Measurements from ENCODE around the gene SLC25A19.
A peak's percentile ranks its signal among the peaks of the same experiment; 100 is the strongest.

Gene SLC25A19

DNA sequence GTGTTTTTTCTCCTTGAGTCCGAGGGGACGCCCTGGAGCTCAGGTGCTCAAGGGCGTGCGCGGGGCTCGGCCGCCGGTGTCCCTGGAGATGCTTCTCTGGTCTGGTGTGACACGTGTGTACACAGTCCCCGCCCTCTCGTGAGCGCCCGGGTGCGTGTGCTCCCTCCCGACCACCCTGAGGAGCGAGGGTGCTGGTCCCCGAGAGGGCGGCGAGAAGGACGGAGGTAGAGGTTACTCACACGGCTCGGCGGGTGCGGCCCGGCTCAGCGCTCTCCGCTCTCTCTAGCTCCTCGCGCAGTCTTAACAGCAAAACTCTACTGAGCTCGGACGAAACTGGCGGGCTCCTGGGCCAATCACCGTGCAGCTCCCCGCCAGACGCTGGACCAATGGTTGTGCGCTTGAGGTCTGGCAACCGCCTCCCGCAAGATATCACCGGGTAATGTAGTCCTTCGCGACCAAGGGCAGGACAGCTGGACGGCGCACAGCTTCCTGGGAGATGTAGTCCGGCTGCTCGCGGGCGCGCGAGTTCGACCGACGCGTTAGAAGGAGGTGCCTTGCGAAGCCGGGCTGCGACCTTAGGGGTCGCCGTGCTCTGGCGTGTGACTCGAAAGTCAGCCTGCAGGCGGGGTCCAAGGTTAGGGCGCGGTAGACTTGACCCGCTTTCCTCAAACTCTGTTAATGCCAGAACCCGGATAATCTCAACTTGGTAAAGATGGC, at the start of gene SLC25A19:
Gene SLC25A19 (minus strand): TSS at position 319 of the 717 bp plus-strand sequence. CDS start 2,669 bp downstream, outside the sequence.
- DNase-seq (ENCODE audit: low read depth) = peak; percentile 99

DNA sequence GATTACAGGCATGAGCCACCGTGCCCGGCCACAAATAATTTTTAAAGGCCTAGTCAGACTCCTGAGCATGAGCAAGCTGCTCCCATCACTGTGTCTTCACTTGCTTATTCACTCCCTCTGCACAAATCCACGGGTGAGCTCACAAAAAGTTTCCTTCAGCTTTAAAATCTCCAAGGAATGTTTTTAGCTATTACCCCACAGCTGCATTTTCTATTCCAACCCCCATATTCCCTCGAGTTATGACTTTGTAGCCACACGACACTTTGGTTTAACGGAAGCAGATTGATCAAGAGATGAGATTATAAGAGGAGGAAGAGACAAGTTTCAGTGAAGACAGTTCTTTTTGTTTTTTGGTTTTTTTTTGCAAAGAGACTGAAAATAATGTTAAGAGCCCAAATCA, 49.1 kb upstream of the SLC25A19 start:
- DNase-seq (ENCODE audit: low read depth) = peak; percentile 78

DNA sequence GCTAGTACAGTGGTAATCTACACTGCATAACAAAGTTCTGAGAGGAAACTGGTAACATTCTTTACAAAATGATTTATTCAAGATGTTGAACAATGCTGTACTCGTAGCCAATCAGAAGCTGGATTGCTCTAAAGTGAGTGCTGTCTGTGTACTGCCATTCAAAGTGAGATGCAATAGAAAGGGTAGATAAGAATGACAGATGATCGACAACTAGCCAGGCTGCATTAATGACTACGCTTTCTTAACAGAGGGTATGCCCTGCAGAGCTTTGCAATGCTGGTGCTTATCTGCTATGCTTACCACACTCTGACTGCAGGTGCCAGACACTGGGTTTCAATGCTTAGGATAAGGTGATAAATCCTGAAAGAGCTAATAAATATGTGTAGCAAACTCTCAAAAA, 46.1 kb upstream of the SLC25A19 start:
- no peak for DNase-seq (ENCODE audit: low read depth)

DNA sequence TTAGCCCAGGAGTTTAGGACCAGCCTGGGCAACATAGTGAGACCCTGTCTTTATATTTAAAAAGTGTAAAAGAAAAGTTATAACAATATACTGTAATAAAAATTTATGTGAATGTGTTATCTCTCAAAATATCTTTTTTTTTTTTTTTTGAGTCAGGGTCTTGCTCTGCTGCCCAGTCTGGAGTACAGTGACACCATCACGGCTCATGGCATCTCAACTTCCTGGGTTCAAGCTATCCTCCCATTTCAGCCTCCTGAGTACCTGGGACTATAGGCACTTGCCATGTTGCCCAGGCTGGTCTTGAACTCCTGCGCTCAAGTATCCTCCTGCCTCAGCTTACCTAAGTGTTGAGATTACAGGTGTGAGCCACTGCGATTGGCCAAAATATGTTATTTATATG, 45.5 kb upstream of the SLC25A19 start:
- no peak for DNase-seq (ENCODE audit: low read depth)

DNA sequence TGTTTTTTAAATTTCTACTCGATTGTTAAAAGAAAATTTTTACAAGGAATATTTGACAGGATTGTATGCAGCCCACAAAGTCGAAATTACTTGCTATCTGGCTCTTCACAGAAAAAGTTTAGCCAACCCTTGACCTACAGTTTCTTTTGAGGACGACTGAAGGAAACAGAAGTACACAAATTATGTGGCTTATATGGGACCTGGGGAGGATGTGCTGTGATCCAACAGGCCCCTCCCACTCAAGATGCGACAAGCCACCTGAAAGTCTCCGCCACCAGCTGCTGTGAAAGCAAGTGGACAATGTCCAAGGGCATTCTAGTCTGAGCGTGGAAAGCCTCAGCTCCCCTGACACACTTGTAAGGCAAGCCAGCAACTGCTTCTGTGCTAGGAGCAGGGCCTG, 42.4 kb upstream of the SLC25A19 start:
- no peak for DNase-seq (ENCODE audit: low read depth)

DNA sequence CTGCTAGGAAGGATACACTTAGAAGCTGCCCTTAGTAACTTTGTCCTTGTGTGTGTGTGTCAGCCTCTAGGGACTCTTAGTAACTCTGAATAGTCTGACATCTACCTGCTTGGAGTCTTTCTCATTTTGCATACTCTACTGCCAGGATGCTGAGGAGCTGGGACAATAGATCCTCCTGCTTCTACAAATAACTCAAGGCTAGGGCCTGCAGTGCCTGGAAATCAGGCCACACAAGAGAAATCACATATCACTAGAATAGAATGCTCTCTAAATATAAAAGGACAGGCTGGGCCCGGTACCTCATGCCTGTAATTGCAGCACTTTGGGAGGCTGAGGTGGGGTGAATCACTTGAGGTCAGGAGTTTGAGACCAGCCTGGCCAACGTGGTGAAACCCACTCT, 38.5 kb upstream of the SLC25A19 start:
- no peak for DNase-seq (ENCODE audit: low read depth)

DNA sequence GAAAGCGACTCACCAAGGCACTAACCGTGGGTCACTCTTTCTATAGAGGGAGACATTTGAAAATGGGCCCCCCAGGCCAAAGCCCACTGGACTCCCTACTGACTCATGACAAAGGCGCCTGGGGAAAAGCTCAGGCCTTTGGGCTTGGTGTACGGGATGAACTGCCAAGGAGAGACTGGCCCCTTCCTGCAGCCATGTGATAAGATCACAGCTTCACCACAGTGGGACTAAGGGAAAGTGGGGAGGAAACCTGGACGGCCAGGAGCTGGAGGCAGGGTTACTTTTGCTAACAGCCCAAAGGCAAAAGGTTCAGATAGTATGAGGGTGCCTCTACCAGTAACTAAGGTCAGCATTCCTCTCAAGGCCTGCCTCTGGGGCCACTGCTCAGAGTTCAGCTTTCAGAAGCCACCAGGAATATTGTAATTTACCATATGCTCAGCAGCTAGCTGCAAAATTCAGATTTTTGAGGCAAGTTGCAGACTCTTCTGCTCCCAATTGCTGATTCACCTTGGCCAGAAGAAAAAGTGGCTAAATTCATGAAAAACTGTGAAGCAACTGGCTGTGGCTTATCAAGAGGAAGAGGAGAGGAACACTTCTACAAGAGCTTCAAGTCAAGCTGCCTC, 37.1 kb upstream of the SLC25A19 start:
- peak; percentile 82 for DNase-seq (ENCODE audit: low read depth)

DNA sequence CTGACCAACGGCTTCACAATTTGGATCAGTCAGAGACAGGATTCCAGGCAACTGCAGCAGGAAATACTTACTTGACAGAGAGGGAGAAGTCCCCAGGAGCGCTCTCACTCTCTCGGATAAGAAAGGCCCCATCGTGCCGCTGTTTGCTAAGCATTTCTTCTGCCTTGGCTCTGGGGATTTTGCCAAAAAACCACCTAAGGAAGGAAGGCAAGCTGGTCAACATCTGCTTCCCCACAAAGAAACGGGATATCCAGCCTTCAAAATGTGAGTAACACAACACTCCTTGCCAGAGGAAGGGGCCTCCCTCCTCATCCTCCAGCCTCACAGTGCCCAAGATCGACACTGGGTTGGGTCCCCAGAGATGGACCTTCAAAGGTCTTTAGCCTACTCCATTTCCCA, 36.6 kb upstream of the SLC25A19 start:
- no peak for DNase-seq (ENCODE audit: low read depth)

DNA sequence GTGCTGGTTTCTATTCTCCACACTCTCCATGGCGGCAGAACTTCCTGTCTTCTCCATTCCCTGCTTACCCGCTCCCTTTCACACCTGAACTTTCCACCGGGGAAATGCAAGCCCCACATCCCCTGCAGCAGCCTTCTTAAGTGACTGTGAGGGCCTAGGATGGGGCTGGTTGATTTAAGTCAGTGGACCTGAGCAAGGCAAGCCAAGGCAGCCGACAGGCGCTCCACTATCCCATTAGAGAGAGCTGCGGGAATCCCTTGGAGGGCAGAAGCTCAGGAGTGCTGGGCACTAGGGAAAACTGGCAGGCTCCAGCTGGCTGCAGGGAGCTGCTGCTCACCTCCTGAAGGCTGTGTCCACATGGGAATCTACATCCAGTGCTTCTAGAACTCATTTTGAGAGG, 36.1 kb upstream of the SLC25A19 start:
- no peak for DNase-seq (ENCODE audit: low read depth)

DNA sequence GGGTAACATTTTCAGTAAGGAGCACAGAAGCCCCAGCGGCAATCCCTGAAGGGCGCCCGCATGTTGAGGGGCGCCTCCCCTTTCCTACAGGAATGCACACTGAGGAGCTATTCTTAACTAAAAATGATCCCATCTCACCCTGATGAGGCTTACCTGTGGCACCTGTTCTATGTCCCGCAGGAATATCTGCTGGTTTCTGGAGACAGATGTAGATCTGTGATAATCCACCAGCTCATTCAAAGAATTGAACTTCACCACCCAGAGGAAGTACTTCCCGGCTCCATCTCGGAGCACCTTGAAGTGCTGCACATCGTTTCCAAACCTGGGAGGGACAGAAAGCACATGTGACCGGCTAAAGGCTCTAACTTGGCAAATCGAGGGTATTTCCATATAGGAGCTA, 32.3 kb upstream of the SLC25A19 start:
- DNase-seq (ENCODE audit: low read depth) = no peak

DNA sequence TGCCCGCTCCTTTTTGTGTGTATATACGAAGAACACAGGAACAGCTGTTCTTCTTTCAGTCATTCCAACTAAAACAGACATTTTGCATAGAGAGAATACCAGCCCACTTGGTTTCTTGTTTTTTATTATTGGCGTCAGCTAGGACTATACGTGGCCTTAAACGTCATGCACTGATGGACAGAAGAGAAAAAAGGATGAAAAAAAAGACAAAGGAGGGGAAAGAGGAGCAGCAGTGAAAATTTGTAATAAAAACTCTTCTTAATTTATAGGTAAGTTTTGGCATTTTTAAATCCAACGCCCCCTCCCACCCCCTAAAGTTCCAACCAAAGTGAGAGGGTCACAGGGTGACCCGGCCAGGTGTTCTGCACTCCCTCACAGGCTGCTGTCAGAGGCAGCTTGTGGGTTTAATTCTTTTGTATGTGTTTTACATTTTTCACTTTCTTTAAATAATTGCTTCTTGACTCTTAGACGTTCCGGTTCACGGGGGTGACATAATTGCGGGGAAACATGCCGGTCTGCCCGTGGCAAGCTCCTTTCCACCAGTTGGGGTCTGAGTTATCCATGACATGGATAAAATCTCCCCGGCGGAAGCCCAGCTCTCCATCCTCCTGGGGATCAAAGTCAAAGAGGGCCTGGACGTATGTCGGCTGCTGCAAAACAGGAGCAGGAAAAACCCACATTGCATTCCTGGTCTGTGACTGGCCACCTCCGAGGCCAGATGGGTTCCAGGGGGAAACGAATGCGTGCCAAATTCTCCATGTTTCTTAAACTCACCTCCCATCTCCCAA, 30.9 kb upstream of the SLC25A19 start:
- peak; percentile 74 for DNase-seq (ENCODE audit: low read depth)

DNA sequence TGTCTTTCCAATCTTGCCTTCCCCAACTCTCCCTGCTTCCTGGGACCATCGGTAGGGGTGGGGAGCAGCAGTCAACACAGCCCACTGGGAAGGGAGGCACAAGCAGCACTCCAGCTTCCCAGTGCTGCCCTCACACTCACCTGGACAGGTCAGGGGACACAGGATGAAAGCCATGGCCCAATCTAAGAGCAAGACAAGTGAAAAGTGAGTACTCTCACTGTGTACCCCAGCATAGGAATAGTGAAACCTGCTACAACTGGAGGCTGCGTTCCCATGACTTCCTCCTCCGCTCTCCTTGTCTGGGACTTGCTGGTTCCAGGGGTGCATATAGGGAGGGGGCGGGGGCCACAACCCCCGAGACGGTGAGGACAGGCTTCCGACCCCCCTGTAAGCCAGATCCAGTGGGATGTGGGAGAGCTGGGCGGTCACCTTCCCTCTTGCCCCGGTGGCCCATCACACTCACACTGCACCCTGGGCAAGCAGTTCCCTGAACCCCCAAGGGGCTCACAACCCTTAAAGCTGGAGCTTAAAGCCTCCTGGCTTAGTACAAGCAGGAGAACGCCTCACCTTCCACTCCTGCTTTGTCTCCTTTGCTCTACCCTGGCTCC, 29.5 kb upstream of the SLC25A19 start:
- DNase-seq (ENCODE audit: low read depth) = no peak

DNA sequence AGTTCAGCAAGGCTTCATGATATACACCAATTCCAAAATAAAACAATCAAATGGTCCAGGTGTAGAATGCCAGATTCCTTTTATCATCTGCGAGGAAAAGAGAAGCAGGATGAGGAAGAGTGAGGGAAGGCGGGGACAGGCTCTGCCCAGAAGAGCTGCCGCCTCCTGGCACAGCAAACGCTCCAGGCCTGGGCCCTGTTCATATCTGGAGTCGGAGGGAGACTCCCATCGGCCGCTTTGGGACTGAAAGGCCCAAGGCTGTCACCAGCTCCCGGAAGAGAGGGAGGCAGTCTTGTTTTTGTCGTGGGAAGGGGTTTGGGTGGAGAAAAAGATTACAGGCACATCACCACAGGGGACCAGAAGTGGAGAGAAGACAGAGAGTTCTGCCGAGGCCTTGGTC, 29.0 kb upstream of the SLC25A19 start:
- no peak for DNase-seq (ENCODE audit: low read depth)

DNA sequence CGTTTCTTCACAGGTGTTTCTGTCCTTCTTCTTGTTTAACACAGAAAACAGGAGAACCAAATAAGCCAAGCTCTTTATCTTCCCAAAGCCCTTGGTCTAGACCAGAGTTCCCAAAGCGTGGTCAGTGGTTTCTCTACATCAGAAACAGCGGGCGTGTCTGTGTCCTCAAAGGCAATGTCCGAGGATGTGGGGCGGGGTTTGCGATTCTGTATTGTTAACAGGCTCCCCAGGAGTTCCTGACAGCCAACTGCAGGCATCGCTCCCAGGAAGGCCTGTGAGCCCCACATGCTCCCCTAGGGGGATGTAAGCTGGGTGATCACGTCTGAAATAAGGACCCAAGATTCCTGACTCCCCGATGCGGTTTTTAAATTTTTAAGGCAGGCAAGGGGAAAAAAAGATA, 28.4 kb upstream of the SLC25A19 start:
- no peak for DNase-seq (ENCODE audit: low read depth)

DNA sequence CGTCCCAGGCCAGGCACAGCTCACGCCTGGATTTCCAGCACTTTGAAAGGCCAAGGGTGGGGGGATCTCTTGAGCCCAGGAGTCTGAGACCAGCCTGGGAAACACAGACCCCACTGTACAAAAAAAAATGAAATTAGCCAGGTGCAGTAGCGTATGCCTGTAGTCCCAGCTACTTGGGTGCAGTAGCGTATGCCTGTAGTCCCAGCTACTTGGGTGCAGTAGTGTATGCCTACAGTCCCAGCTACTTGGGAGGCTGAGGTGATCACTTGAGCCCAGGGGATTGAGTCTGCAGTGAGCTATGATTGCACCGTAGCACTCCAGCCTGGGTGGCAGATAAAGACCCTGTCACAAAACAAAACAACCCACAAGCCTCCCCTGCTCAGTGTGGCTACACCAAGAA, 27.0 kb upstream of the SLC25A19 start:
- DNase-seq (ENCODE audit: low read depth) = no peak

DNA sequence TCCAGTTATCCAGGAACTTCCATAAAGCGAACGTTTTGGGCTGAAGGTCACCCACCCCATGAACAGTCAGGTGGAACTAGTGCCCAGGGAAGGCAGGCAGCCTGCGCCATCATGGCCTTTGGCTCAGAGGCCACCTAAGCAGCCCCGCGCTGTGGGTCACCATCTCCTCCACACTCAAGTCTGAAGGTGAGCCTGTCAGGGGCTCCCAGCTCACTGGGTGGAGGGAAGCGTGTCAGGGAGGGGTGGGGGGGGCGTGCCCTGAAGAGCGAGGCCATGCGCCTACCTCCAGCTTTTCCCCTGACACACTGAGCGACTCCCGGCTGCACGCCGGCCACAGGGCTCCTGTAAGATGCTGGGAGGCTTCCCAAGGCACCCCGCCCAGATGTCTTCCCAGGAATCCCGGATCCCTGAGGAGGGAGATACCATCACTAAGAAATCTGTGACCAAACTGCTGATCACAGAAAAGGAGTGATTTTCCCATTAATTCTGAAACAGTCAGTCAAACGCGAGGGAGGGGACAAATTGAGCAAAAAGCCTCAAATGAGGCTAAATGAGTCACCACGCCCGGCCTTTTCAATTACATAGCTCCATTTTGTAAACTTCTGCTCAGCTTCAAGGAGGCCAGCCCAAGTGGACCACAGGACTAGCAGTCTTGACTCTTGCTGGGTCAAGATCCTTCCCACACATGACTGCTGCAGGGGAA, 26.5 kb upstream of the SLC25A19 start:
- peak; percentile 44 for DNase-seq (ENCODE audit: low read depth)

DNA sequence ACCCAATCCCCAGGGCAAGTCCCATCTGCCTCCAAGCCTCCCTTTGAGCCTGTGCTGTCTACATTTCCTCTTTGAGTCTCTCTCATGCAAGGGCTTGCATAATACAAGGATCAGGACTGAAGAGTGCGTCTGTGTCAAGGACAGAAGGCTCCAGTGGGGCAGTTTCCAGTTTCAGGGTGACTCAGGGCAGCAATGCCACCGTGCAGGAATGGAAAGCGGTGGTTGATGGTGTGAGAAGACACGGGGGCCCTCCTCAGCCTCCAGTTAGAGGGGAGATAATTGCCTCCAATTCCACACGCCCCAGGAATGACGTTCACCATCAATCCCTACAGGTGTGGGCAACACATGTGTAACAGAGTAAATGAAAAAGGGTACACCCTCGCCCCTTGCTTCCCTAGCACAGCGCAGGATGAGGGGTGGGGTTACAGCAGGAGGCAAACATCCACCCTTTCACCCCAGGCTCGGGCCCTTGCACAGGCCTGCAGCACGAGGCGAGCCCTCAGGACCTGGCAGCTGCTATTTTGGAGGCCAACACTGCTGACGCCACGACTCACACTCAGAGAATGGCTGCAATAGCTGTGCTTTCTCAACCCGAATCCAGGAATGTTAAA, 24.8 kb upstream of the SLC25A19 start:
- DNase-seq (ENCODE audit: low read depth) = peak; percentile 50

DNA sequence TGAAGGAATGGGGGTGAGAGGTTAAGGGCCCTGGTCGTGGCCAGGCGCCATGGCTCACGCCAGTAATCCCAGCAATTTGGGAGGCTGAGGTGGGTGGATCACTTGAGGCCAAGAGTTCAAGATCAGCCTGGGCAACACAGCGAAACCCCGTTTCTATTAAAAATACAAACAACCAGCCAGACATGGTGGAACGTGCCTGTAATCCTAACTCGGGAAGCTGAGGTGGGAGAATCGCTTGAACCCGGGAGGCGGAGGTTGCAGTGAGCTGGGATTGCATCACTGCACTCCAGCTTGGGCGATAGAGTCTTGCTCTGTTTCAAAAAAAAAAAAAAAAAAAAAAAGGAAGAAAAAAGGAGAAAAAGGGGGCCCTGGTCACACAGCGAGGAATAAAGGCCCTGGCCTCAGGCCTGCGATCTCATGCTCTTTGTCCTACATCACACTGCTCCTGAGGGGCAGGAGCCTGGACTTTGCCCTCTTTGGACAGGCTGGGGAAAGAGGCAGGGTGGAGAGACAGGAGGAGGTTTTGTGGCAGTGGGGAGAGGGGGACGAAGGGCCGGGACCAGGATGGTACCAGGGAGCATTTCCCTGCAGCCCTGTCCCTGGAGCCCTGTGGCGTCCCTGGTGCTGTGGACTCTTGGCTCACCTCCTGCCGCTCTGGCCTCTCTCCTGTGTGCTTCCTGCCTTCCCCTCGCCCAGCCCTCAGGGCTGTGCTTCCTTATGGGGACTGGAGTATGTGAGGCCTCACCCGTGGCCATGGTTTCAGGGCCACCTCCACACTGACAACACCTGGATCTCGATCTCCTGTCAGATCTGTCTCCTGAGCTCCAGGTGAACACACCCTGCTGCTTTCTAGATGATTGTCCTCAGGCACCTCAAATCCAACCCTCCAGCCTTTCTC, 19.7 kb upstream of the SLC25A19 start:
- no peak for DNase-seq (ENCODE audit: low read depth)

DNA sequence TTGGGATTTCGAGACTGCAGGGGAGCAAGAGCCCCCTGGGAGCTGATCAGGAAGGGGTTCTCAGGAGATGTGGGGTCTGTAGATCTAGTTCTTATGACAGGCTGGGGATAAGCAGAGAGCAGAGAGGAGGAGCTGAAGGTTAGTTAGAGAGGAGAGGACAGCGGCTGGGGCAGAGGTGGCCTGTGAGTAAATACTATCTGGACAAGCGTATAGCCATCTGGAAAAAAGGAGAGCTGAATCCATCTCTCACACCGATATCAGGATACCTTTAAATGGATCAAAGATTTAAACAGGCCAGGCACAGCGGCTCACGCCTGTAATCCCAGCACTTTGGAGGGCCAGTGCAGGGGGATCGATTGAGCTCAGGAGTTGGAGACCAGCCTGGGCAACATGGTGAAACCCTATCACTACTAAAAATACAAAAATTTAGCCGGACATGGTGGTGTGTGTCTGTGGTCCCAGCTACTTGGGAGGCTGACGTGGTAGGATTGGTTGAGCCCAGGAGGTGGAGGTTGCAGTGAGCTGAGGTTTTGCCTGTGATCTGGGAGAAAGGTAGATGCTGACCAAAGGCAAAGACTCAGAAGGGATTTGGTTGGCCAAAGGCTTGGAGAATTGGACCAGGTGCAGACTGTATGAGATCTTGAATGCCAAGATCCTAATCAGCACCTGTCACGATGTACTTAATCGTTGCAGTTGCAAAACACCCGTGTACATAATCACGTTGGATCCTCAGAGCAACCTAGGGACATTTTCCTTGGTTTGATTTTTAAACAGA, 18.9 kb upstream of the SLC25A19 start:
- no peak for DNase-seq (ENCODE audit: low read depth)
